Stomach (tissue), 4 donors: Measurements from ENCODE around the gene EXOC3L1.

Source experiments
- POLR2AphosphoS5 ChIP-seq, 3 donors: sonication (generic); formaldehyde crosslinking; IDR thresholded peaks; one replicate each; pipeline ENCODE4 v1.6.1; 2016; ENCODE audit warnings: antibody characterized with exemption in 3 of 3
- TF ChIP-seq, protein P1 (sequence below), 7 experiments: fragments of 450-650 bp in 4 of 7; fragments of 200-600 bp in 3 of 7; sonication (generic) in 3 of 7; IDR thresholded peaks; one replicate each; pipeline ENCODE4 v1.5.1; 2016 to 2019; ENCODE audit warnings: antibody characterized with exemption in 7 of 7, control low read depth in 2 of 7, mild to moderate bottlenecking in 1 of 7

DNA sequence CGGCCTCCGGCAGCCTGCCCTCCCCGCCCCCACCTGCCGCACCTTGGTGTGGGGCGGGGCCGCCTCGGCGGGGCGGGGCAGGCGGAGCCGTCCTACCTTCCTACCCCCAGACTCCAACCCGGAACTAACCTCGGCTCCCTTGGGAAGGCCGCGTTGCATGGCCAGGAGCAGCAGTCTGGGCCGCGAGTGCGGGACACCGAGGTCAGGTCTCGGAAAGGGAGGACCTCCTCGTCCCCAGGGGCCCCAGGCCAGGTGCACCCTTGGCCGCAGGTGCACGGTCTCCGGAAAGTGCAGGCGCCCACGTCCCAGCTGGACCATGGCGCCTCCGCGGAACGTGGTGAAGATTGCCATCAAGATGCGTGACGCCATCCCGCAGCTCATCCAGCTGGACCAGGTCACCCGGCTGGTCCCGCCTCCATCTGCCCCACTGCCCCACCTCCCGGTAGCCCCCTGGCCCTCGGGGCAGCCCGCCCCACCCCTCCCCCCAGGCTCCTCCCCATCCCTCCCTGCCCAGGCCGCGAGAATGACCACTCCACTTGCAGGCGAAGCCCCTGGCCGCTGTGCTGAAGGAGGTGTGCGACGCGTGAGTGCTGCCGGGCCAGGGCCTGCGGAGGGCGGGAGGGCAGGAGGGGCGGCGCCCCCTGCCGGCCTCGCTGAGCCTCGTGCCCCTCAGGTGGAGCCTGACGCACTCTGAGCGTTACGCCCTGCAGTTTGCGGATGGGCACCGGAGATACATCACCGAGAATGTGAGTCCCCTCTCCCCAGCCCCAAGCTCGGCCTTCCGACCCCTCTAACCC is 9.3 kb upstream of the EXOC3L1 start, which contains the start of gene ELMO3:
- TF ChIP-seq, protein P1, sequence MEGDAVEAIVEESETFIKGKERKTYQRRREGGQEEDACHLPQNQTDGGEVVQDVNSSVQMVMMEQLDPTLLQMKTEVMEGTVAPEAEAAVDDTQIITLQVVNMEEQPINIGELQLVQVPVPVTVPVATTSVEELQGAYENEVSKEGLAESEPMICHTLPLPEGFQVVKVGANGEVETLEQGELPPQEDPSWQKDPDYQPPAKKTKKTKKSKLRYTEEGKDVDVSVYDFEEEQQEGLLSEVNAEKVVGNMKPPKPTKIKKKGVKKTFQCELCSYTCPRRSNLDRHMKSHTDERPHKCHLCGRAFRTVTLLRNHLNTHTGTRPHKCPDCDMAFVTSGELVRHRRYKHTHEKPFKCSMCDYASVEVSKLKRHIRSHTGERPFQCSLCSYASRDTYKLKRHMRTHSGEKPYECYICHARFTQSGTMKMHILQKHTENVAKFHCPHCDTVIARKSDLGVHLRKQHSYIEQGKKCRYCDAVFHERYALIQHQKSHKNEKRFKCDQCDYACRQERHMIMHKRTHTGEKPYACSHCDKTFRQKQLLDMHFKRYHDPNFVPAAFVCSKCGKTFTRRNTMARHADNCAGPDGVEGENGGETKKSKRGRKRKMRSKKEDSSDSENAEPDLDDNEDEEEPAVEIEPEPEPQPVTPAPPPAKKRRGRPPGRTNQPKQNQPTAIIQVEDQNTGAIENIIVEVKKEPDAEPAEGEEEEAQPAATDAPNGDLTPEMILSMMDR (IDR thresholded peaks at IDR 0.05) = peak in 4 of 7 experiments; percentile 9 to 41 (median 31)
- TF ChIP-seq POLR2AphosphoS5 (IDR thresholded peaks at IDR 0.05) = peak in 2 of 3 donors; percentile 91 to 92
